ENCODE data around the gene LILRA6. TPM values are rescaled to one million over a fixed set of nuclear protein-coding genes. Genes with fewer than 3 reads are reported as not detected.

Gene LILRA6
- total and polyA plus RNA-seq, 10 of the 15 experiments (the other 5 are each of a cell fraction or from before 2014, with no cell fraction given) = 0.04 to 1.7 (median 0.09) TPM; not detected in 2

DNA sequence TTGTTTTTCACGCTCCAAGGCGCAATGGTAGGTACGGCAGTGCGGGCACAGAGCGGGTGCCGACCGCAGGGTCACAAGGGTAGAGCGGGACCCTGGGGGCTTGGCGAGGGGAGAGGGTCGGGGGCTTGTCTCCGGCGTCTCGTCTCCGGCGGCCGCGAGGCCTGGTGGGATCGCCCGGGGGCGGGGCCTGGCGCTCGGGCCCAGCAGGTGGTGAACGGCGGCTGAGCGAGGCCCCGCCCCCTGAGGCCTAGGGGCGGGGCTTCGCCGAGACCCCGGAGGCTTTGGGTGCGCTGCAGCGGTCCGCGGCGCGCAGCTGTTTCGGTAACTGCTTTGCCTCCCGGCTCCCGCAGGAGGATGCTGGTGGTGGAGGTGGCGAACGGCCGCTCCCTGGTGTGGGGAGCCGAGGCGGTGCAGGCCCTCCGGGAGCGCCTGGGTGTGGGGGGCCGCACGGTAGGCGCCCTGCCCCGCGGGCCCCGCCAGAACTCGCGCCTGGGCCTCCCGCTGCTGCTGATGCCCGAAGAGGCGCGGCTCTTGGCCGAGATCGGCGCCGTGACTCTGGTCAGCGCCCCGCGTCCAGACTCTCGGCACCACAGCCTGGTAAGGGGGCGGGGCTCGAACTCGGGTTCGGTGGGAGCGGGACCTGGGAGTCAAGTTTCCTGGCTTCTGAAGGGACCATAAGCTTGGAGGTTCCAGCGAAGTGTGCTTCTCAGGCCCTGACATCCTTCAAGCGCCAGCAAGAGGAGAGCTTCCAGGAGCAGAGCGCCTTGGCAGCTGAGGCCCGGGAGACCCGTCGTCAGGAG is 51.4 kb downstream of the LILRA6 start, which contains the start of gene TSEN34 (continued):
- TF ChIP-seq NKRF (conservative IDR thresholded peaks at IDR 0.05) = peak; percentile 84; the same call in 1 of the 2 replicates
- TF ChIP-seq POLR2AphosphoS5 (IDR thresholded peaks at IDR 0.05; ENCODE audit: low read length) = peak; percentile 65; the same call in 1 of the 2 replicates
- TF ChIP-seq CEBPB (IDR thresholded peaks at IDR 0.05; ENCODE audit: borderline replicate concordance in 1 of 2, low read depth in 2 of 2, low read length in 2 of 2) = no peak
- peak; percentile 91 for TF ChIP-seq LARP7 (IDR thresholded peaks at IDR 0.05)
- peak; percentile 49; the same call in 1 of the 2 replicates for TF ChIP-seq RB1 (IDR thresholded peaks at IDR 0.05; ENCODE audit: borderline replicate concordance)
- TF ChIP-seq, protein P1, sequence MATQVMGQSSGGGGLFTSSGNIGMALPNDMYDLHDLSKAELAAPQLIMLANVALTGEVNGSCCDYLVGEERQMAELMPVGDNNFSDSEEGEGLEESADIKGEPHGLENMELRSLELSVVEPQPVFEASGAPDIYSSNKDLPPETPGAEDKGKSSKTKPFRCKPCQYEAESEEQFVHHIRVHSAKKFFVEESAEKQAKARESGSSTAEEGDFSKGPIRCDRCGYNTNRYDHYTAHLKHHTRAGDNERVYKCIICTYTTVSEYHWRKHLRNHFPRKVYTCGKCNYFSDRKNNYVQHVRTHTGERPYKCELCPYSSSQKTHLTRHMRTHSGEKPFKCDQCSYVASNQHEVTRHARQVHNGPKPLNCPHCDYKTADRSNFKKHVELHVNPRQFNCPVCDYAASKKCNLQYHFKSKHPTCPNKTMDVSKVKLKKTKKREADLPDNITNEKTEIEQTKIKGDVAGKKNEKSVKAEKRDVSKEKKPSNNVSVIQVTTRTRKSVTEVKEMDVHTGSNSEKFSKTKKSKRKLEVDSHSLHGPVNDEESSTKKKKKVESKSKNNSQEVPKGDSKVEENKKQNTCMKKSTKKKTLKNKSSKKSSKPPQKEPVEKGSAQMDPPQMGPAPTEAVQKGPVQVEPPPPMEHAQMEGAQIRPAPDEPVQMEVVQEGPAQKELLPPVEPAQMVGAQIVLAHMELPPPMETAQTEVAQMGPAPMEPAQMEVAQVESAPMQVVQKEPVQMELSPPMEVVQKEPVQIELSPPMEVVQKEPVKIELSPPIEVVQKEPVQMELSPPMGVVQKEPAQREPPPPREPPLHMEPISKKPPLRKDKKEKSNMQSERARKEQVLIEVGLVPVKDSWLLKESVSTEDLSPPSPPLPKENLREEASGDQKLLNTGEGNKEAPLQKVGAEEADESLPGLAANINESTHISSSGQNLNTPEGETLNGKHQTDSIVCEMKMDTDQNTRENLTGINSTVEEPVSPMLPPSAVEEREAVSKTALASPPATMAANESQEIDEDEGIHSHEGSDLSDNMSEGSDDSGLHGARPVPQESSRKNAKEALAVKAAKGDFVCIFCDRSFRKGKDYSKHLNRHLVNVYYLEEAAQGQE (IDR thresholded peaks at IDR 0.05; ENCODE audit: low read depth, low read length) = no peak
- TF ChIP-seq PAX5 (IDR thresholded peaks at IDR 0.05; ENCODE audit: borderline replicate concordance, low read depth, low read length) = peak; percentile 66; the same call in 1 of the 2 replicates
- no peak for TF ChIP-seq POU2F2 (IDR thresholded peaks at IDR 0.05; ENCODE audit: borderline replicate concordance, low read depth, low read length)
- TF ChIP-seq NBN (IDR thresholded peaks at IDR 0.05) = peak; percentile 6; the same call in 1 of the 2 replicates
- no peak for TF ChIP-seq SPI1 (IDR thresholded peaks at IDR 0.05; ENCODE audit: borderline replicate concordance, insufficient read depth, low read depth, low read length)
- TF ChIP-seq DPF2 (IDR thresholded peaks at IDR 0.05) = peak; percentile 87
- TF ChIP-seq ZBTB40 (IDR thresholded peaks at IDR 0.05; ENCODE audit: borderline replicate concordance) = no peak
- TF ChIP-seq BCL11A (IDR thresholded peaks at IDR 0.05; ENCODE audit: low read depth, low read length) = no peak
- TF ChIP-seq SMAD1 (IDR thresholded peaks at IDR 0.05; ENCODE audit: low read depth, partially characterized antibody) = no peak
